K562 (cell line): ENCODE measurements around the gene SESN2. TPM values are rescaled to one million over a fixed set of nuclear protein-coding genes. Genes with fewer than 3 reads are reported as not detected.

ENCODE experiments used
- ATF6 ChIP-seq: sonication (generic); formaldehyde crosslinking; IDR thresholded peaks from 2 replicates; pipeline ENCODE4 v1.4.0; 2020; ENCODE audit warnings: mild to moderate bottlenecking, missing genetic modification reagents
- CEBPZ ChIP-seq: fragments of 150-350 bp; IDR thresholded peaks from 2 replicates; pipeline ENCODE4 v1.6.1; 2014; ENCODE audit warnings: low read depth, mild to moderate bottlenecking, low read length, borderline replicate concordance
- GTF2A2 ChIP-seq: IDR thresholded peaks from 2 replicates; pipeline ENCODE4 v1.6.1; 2016; ENCODE audit warnings: mild to moderate bottlenecking, missing genetic modification characterization, missing compliant biosample characterization
- HNRNPH1 ChIP-seq: fragments of 200-400 bp; formaldehyde crosslinking; optimal IDR thresholded peaks from 2 replicates; pipeline ENCODE3; 2017; ENCODE audit warnings: low read depth, mild to moderate bottlenecking, low read length, moderate library complexity
- PHF20 ChIP-seq: fragments of 450-650 bp; IDR thresholded peaks from 2 replicates; pipeline ENCODE4 v1.6.1; 2018; ENCODE audit not compliant: partially characterized antibody
- PRMT5 ChIP-seq: sonication (generic); formaldehyde crosslinking; IDR thresholded peaks from 2 replicates; pipeline ENCODE4 v1.5.0; 2020; ENCODE audit warnings: missing genetic modification reagents
- SAFB ChIP-seq: fragments of 200-400 bp; formaldehyde crosslinking; IDR thresholded peaks from 2 replicates; pipeline ENCODE4 v1.6.1; 2017; ENCODE audit warnings: low read depth, low read length, borderline replicate concordance
- SAFB2 ChIP-seq: fragments of 200-400 bp; formaldehyde crosslinking; IDR thresholded peaks from 2 replicates; pipeline ENCODE4 v1.6.1; 2018; ENCODE audit warnings: borderline replicate concordance, low read length, low read depth, moderate library complexity; ENCODE audit not compliant: severe bottlenecking
- TAF7 ChIP-seq: fragments of 450-650 bp; IDR thresholded peaks from 2 replicates; pipeline ENCODE4 v1.6.1; 2016; ENCODE audit warnings: missing genetic modification characterization, missing compliant biosample characterization
- ZC3H8 ChIP-seq: fragments of 450-650 bp; IDR thresholded peaks from 2 replicates; pipeline ENCODE4 v1.6.1; 2017
- ZFP91 ChIP-seq: sonication (generic); formaldehyde crosslinking; IDR thresholded peaks from 2 replicates; pipeline ENCODE4 v1.8.0; 2022; ENCODE audit warnings: mild to moderate bottlenecking, missing genetic modification reagents
- ZNF277 ChIP-seq: fragments of 250-450 bp; sonication (Bioruptor Pico); IDR thresholded peaks from 2 replicates; pipeline ENCODE4 v1.8.0; 2022; ENCODE audit warnings: inconsistent platforms, mild to moderate bottlenecking, moderate library complexity, borderline replicate concordance
- ZNF766 ChIP-seq: fragments of 200-800 bp; sonication (Bioruptor generic); conservative IDR thresholded peaks from 2 replicates; pipeline ENCODE4 v1.6.1; 2016; ENCODE audit warnings: missing genetic modification characterization, missing compliant biosample characterization
- ZNF79 ChIP-seq: fragments of 250-450 bp; sonication (Bioruptor Pico); IDR thresholded peaks from 2 replicates; pipeline ENCODE4 v1.4.0; 2020; ENCODE audit warnings: low read depth, mild to moderate bottlenecking, moderate library complexity
- polyA plus RNA-seq, 8 experiments: library from polyadenylated mRNA; depleted of rRNA in 4 of 8; stranded (reverse) in 5 of 8; unstranded in 3 of 8; fragments of >200 nt; fragmentation: Nextera tagmentation in 2 of 8; fragmentation: Illumina TruSeq in 1 of 8; extraction: Ambion mirVana in 2 of 8; extraction: Trizol in 1 of 8; gene quantifications; 2 replicates each; pipeline versions ENCODE4 v1.2.1 to v1.2.3, GENCODE V29; 2011 to 2014; ENCODE audit warnings: inconsistent platforms in 1 of 8, missing spikeins in 1 of 8
- total RNA-seq, 7 experiments: library from RNA; depleted of rRNA in 6 of 7; stranded (reverse); fragments of >200 nt in 6 of 7; fragmentation: Illumina TruSeq in 2 of 7; extraction: Trizol in 2 of 7; gene quantifications; 2 replicates each; pipeline versions ENCODE4 v1.2.1 to v1.2.3, GENCODE V29; 2011 to 2021; ENCODE audit warnings: low replicate concordance in 1 of 7

The SESN2 gene
- total and polyA plus RNA-seq, 9 of the 15 experiments (the other 6 are each of a cell fraction or from before 2014, with no cell fraction given): 3.7 to 71.3 (median 16.8) TPM

GRCh38 chr1:28248273-28249012 lies 10.9 kb upstream of the SESN2 start (continued):
- TF ChIP-seq ATF6 (CRISPR knock-in tag) (no peak), ZFP91 (no peak), TAF7 (tag) (peak; percentile 56), ZNF79 (CRISPR knock-in tag) (no peak), PRMT5 (CRISPR knock-in tag) (no peak), ZNF766 (CRISPR knock-in tag) (peak; percentile 75; the same call in 1 of the 2 replicates), HNRNPH1 (no peak), SAFB (no peak), CEBPZ (no peak), ZC3H8 (no peak), SAFB2 (no peak), PHF20 (no peak), GTF2A2 (no peak), ZNF277 (CRISPR knock-in tag) (no peak)
